ENCODE measurements around the gene TMEM163.

TMEM163 gene

DNA sequence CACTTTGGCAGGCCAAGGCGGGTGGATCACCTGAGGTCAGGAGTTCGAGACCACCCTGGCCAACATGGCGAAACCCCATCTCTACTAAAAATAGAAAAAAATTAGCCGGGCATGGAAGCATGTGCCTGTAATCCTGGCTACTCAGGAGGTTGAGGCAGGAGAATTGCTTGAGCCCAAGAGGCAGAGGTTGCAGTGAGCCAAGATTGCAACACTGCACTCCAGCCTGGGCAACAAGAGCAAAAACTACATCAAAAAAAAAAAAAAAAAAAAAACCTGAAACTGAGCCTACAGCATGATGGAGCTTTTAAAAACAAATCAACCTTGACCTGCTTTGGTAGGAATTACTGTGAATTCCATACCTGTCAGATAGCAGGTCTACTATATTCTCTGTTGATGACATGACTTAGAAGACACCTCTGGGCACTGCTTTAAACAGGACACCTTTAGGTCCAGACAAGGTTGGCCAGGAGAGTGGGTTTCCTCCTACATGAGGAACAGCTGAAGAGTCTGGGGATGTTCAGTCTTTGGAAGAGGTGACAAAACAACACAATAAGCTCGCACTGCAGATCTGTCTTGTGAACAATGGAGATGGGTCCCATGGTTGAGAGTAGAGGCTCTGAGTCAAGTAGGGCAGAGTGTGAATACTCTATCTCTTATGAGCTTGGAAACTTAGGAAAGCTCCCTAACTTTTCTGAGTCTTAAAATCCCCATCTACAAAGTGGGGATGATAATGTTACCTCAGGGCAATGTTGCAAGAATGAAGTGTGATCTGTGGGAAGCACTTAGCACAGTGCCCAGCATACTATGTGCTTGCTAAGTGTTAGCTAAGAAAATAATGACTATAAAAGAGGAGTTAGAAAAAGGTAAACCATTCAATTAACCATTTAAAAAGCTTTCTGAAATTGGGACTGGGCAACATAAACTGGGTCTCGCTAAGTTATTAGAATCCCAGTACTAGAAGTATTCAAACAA lies 25.2 kb downstream of the TMEM163 start:
- DNase-seq (ENCODE audit: low read depth in 3 of 3), result no peak

DNA sequence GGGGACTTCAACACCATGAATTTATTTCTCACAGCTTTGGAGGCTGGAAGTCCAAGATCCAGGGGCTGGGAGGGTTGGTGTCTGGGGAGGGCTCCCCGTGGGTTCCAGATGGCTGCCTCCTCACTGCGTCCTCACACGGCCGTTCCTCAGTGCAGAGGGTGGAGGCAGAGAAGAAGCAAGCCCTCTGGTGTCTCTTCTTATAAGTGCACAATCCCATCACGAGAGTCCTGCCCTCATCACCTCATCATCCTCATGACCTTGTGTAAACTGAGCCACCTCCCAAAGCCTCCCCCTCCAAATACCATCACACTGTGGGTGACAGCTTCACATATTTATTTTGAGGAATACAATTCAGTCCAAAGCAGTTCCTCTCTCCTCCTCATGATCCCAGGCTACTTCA lies 26.3 kb downstream of the TMEM163 start:
- no peak for DNase-seq (ENCODE audit: low read depth in 3 of 3)

DNA sequence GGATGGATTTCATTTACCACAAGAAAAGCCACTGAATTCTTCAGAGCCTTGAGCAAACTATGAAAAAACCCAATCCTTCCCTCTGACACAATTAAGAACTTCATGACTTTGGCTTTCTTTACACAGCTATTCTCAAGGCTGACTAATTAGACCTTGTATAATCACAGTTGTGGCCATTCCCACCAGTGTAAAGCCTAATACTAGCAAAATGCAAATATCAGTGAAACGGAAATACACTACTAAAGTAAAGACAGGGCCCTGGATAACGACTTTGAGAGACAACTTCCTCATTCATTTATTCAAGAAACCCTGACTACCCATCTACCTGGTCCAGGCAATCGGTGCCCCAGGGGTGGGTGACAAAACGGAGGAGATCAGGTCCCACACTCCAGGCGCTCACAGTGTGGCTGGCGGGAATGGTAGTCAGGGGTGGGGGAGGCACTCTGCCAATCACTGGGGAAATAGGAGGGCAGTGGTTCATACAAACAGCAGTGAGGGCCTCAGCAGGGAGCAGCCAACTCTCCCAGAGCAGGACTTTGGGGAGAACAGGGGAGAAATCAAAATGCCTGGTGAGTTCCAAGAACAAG lies 28.1 kb downstream of the TMEM163 start:
- no peak for DNase-seq (ENCODE audit: low read depth in 3 of 3)

DNA sequence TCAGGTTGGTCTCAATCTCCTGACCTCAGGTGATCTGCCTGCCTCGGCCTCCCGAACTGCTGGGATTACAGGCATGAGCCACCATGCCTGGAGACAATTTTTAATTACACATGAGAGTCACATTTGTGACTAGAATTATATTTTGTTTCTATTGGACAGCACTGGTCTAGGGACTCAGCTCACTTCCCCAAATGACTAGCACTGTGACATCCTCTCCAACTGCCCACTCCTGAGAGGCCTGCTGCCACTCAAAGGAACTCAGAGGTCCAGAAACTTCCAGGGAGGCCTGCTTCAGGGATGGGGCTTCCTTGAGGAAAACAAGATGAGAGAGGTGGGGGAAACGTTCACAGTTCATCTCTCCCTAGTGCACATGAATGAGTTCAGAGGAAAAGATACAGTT lies 29.5 kb downstream of the TMEM163 start:
- DNase-seq (ENCODE audit: low read depth in 3 of 3), result no peak

DNA sequence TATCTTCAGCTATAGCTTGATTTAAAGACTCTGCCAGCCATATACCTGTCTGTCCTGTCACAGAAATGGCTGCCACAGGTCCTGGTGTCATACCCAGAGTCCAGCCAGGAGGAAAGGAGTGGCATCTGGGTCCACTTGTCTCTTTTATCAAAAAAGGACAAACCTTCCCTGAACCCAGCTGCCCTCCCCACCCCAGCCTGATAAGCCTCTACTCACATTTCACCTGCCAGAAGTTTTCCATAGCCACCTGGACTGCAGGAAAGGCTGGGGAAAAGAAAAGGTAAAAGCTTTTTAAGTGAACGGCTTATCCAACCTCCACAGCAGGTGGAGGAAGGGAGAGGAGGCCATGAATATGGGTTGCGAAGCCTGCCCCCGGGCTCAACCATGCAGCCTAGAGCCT lies 32.8 kb downstream of the TMEM163 start:
- no peak for DNase-seq (ENCODE audit: low read depth in 3 of 3)

DNA sequence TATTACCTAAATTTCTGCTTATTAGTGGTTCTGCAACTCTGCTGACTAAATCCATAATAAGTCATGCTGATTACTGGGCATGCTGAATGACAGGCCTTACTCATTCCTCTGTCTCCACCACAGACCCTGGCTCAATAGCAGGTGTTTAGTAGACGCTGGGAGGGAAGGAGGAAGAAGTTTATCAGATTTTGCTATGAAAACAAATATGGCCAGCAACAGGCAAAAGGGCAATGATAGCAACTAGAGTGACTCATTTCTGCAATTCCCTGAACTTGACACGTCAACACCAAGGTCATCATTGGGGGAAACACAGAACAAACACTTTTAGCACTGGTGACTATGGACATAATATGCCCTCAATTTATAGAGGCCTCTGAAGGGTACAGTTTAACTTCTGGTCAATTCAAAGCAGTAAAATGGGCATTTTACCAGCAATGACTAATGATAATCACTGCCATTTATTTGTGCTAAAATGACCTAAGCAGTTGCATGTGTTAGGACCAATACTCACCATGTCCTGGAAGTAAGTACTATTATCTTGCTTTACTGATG lies 35.2 kb downstream of the TMEM163 start:
- no peak for DNase-seq (ENCODE audit: low read depth in 3 of 3)

DNA sequence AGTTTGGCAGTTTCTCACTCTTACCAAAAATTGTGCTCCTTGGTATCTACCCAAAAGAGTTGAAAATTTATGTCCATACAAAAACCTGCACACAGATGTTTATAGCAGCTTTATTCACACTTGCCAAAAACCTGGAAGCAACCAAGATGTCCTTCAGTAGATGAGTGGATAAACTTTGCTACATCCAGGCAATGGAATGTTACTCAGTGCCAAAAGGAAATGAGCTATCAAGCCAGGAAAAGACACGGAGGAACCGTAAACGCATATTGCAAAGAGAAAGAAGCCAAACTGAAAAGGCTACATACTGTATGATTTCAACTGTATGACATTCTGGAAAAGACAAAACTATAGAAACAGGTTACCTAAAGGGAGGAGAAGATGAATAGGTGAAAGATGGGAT lies 36.1 kb downstream of the TMEM163 start:
- DNase-seq (ENCODE audit: low read depth in 3 of 3), result no peak

DNA sequence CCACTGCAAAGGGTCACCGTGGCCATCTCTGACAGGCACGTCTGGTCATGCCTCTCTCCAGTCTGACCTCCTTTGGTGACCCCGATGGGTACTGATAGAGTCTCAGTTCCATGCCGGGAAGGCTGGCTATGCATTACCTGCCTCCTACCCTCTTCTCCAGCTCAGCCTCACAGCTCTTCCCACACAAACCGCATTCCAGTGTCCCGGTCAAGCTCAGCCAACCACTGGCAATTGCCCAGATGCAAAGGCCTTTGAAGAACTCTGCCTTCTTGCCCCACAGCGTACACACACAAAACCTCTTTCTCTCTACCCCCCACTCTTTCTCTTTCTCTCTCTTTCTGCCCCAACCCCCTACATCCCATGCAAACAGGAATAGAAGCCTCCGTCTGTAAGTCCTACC lies 37.6 kb downstream of the TMEM163 start:
- no peak for DNase-seq (ENCODE audit: low read depth in 3 of 3)

DNA sequence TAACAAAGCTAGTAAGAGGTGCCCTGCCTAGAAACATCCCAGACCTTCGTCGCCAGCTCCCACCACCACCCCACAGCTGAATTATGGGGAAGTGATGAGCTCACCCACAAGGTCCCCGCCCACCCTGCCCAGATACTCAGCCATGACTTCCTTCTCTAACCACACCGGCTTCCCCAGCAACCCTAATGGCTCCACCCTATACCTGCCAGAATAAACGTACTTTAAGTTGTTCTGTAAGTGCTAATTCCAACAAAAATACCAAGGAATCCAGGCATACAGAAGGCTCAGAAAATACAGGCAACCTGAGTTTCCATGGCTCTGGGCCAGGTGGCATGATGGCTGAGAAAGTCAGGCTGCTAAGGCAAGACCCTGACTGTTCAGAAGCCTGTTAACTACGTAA lies 39.1 kb downstream of the TMEM163 start:
- DNase-seq (ENCODE audit: low read depth in 3 of 3), result no peak

DNA sequence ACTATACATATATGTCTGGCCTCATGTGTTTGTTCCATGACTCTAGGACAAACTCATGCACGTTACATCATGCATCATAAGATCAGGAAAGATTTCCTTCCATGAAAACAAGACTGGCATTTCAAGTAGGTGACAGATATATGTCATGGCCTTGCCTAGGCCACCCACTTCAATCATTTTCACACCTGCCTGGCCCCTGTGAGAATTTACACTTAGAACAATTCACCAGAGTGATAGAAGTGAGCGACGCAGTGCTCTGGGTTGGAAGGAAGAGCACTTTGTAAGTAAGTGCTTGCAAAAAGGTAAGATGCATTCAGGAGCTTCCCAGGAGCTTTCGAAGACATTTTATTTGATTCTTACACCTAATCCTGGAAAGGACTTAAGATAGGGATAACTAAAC lies 39.5 kb downstream of the TMEM163 start:
- no peak for DNase-seq (ENCODE audit: low read depth in 3 of 3)

DNA sequence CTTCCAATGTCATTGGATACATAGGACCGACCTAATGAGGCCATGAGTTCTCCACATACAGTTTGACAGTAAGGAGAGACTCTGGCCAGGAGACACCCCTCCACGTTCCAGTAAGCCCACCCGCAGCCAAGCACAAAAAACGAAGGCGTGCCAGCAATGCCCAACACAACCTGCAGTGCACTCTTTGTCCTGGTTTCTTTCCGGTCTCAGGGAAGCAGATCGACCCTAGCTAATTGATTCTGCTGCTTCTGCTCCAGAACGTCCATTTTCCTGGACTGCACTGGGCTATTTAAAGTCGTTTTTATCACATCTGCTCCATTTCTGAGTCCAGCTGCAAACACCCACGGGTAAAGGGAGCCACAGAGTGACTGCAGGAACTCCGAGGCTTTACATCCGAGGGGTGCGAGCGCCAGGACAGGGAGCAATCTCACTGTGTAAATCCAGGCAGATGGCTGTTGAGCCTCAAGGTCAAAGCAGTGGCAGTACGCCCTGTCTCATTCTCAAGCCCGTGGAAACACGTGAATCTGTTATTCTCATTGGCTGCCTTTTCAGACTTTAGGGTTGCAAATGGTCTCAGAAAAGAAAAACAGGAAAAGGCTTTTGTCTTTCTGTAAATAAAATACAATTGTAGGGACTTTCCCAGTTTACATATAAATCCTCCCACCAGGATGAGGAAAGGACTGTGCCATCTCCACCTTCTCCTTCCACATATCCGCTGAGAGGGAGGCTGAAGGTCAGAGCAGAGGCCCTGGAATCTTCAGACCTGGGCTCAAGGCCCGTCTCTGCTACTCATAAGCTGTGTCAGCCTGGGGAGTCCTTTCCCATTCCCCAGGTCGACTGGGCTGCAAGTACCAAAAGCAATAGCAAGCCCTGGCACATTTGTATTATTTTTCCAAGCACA lies 40.7 kb downstream of the TMEM163 start:
- DNase-seq (ENCODE audit: low read depth in 3 of 3), result no peak

DNA sequence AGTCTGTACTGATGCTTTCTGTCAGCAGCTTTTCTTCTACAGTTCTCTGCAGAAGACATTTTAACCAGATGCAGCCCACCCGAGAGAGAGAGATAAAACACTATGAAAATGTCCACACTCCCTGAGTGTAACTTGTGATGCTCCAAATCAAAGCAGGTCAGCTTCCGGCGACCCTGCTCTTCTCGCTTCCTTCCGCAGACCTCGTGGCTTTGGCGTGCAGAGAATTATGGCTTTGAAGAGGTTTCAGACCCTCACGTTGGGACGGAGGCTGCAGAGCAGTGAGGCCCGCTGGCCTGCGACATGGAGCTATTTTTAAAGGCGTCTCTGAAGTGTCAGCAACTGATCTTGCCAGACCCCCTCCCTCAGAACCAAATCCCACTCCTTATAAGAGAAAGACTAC lies 41.8 kb downstream of the TMEM163 start:
- DNase-seq (ENCODE audit: low read depth in 3 of 3), result no peak

DNA sequence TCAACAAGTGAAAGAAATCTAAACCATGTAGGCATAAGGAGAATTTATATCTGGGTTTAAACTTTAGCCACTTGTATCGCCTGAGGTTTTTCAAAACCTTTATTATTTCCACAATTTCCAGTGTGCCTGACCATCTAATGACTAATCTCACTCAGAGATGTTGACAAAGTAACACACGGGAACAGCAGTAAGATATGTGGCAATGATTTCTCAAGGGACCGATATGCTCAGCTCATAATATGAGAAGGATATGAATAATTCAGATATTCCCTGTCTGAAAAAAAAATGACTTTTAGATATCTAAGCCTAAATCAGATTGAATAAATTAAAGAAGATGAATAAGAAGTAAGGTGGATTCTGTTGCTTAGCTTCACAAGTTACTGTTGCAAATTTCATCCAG lies 43.5 kb downstream of the TMEM163 start:
- no peak for DNase-seq (ENCODE audit: low read depth in 3 of 3)

DNA sequence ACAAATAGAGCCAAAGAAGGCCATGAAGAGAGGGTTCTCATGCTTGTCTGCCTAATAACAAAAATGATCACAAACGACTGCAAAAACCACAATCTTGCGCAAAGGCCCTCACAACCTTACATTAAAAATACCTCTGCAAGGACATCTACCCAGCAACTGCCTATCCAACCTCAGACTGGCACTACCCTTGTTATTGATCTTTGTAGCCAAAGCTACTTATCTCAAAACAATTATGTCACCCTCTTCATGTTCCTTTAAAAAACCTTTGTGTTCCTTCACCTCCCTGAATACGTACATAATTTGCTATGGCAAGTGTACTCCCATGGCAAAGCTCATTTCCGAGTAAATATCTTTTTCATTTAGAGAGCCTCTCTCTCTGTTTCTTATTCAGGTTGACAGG lies 44.1 kb downstream of the TMEM163 start:
- no peak for DNase-seq (ENCODE audit: low read depth in 3 of 3)

DNA sequence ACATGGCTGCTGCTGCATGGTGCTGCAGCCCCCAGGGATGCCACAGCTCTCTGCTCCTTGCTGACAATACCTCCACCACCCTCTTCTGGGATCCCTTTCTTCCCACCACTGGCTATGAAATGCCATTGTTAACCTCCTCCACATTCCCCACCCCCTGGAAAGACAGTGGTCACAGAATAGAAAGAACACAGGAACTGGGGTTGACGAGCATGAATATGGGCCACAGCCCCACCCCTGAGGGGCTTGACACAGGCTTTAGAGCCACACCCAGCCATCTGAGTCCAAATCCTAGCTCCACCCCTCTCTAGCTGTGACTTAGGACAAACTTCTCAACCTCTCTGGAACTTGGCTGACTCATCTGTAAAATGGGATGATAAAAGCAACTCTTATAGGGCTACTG lies 47.3 kb downstream of the TMEM163 start:
- no peak for DNase-seq (ENCODE audit: low read depth in 3 of 3)

DNA sequence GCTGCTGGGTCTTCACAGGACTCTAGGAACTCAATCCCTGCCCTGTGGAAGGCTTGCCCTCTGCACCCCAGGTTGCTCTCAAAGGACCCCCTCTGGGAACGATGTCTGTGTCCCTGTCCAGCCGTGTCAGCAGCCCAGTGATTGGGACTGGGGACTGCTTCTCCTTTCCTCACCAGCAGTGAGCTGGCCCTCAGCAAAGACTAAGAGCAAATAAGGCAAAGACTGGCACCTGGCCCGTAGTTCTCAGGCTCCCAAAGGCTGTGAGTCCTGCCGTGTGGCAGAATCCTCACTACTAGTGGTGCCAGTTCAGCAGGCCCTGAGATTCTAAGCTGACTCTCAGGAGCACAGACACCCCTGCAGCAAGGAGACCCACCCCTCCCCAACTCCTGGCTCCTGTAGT lies 47.8 kb downstream of the TMEM163 start:
- no peak for DNase-seq (ENCODE audit: low read depth in 3 of 3)

DNA sequence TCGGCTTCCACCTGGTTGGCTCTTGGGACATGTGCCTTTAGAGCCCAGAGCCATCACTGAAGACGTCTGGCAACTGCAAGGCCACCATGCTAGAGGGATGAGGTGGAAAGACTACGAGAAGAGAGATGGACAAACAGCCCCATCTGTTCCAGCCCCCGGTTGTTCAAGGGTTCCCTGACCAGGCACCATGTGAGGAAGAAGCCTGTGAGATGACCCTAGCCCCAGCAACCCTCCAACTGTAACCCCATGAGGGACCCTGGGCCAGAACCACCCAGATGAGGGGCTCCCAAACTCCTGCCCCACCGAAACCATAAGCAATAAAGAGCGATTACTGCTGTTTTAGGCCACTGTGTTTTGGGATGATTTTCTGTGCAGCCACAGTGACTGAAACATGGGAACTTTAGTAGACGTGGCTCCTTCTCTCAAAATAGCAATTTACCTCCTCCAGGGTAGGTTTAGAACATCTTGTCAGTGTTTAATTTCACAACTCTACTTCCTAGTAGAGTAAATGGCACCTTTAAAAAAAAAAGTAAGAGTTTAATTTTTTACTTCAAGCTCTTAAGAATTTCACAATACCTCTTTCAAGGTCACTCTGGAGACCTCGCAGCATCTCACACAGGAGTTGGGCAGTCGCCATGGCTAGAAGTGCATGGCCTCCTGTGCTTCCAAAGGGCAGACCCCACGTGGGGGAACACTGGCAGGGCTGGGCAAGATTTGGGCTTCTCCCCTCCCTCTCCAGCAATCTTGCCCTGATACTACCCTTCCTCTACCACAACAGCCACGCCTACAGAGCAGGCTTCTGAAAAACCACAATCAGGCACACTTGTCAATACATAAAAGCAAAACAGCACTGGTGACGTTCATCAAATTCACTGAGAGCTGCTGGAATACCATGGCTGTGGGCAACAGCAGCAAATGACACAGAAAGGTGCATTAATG lies 48.8 kb downstream of the TMEM163 start:
- DNase-seq (ENCODE audit: low read depth in 3 of 3), result peak; percentile 11 to 34 (median 13)

DNA sequence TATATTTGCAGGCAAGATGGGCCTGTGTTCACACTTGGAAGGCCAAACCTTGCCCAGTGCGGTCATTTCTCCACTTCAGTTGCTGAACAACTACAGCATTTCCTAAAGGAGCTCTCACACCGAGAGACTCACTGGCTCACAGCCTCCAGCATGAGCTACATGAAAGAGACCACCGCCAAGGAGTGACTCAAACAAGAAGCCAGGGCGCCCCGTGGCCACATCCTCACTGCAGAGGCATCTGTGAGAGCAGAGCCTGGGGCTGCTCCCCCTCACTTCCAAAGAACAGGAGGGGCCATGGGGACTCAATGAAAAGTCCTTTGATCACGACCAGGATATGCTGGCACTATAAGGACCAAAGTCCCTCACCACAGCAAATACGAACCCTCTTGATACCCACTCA lies 50.0 kb downstream of the TMEM163 start:
- DNase-seq (ENCODE audit: low read depth in 3 of 3), result peak; percentile 55 to 66 (median 56)

DNA sequence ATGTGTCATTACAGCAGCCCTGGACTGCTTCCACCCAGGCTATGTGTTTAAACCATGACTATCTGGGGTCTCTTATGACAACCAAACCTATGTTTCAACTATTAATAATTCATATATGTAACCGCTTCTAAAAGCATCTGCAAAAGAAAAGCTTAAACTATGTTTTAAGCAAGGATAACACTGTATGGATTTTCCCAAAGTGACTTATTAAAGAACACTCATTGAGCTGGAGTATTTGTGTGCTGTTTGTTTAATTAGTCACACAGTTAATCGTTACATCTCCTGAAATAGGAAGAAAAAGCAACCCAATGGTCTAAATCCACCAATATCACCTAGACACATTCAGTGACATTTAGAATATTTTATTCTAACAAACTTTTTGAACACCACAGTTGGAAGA lies 51.3 kb downstream of the TMEM163 start:
- no peak for DNase-seq (ENCODE audit: low read depth in 3 of 3)

DNA sequence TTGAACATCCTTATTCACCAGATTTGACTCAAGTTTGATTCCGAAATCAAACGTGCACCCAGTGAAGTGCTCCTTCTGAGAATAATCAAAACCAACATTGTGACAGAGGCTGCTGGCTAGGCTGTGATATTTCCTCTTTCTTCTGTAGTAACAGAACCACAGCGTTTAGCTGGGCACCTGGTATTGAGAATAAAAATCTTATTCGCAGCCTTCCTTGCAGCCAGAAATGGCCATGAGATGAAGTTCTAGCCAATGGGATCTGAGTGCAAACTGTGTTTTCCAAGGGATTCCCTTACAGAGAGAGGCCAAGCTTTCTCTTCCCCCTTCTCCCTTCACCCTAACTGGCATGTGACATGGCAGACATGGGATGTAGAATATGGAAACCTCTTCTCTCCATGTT lies 51.7 kb downstream of the TMEM163 start:
- DNase-seq (ENCODE audit: low read depth in 3 of 3), result no peak

Data from stimulated activated CD4-positive, alpha-beta T cell treated with anti-CD3 and anti-CD28 coated beads, TNF-alpha, amount 100 ng/mL, for 48 hours (primary cell).